Measurements from ENCODE around the gene CHCHD6.

CHCHD6 gene

GRCh38 chr3:126925411-126926171 lies 221.6 kb downstream of the CHCHD6 start:
- DNase-seq (ENCODE audit: low read depth), result no peak

GRCh38 chr3:126926684-126927400 lies 222.8 kb downstream of the CHCHD6 start:
- DNase-seq (ENCODE audit: low read depth), result no peak

- DNase-seq (ENCODE audit: low read depth), result no peak
Observed at GRCh38 chr3:126927401-126927750, 223.3 kb downstream of the CHCHD6 start.

- DNase-seq (ENCODE audit: low read depth), result no peak
Observed at GRCh38 chr3:126927846-126928245, 223.8 kb downstream of the CHCHD6 start.

- no peak for DNase-seq (ENCODE audit: low read depth)
Observed at GRCh38 chr3:126928921-126929474, 225.0 kb downstream of the CHCHD6 start.

GRCh38 chr3:126930936-126931600 lies 227.0 kb downstream of the CHCHD6 start:
- no peak for DNase-seq (ENCODE audit: low read depth)

GRCh38 chr3:126931806-126932187 lies 227.8 kb downstream of the CHCHD6 start:
- DNase-seq (ENCODE audit: low read depth), result no peak

- no peak for DNase-seq (ENCODE audit: low read depth)
Observed at GRCh38 chr3:126932188-126932931, 228.3 kb downstream of the CHCHD6 start.

GRCh38 chr3:126934031-126934531 lies 230.0 kb downstream of the CHCHD6 start:
- no peak for DNase-seq (ENCODE audit: low read depth)

- DNase-seq (ENCODE audit: low read depth), result no peak
Observed at GRCh38 chr3:126934991-126935390, 231.0 kb downstream of the CHCHD6 start.

- no peak for DNase-seq (ENCODE audit: low read depth)
Observed at GRCh38 chr3:126935756-126936509, 231.9 kb downstream of the CHCHD6 start.

GRCh38 chr3:126936853-126937425 lies 232.9 kb downstream of the CHCHD6 start:
- no peak for DNase-seq (ENCODE audit: low read depth)

- DNase-seq (ENCODE audit: low read depth), result no peak
Observed at GRCh38 chr3:126937533-126937932, 233.5 kb downstream of the CHCHD6 start.

- DNase-seq (ENCODE audit: low read depth), result no peak
Observed at GRCh38 chr3:126937973-126938372, 233.9 kb downstream of the CHCHD6 start.

GRCh38 chr3:126938520-126939337 lies 234.7 kb downstream of the CHCHD6 start:
- no peak for DNase-seq (ENCODE audit: low read depth)

- DNase-seq (ENCODE audit: low read depth), result no peak
Observed at GRCh38 chr3:126939338-126939718, 235.3 kb downstream of the CHCHD6 start.

GRCh38 chr3:126939733-126940132 lies 235.7 kb downstream of the CHCHD6 start:
- no peak for DNase-seq (ENCODE audit: low read depth)

GRCh38 chr3:126941721-126942270 lies 237.8 kb downstream of the CHCHD6 start:
- DNase-seq (ENCODE audit: low read depth), result no peak

- DNase-seq (ENCODE audit: low read depth), result no peak
Observed at GRCh38 chr3:126944089-126944965, 240.3 kb downstream of the CHCHD6 start.

All from stimulated activated CD8-positive, alpha-beta memory T cell treated with anti-CD3 and anti-CD28 coated beads, Interleukin-15, amount 100 ng/mL, for 1 hour (primary cell).